Cardiac septum (tissue), 1 donor: Measurements from ENCODE around the gene TBL2. TPM values are rescaled to one million over a fixed set of nuclear protein-coding genes. Genes with fewer than 3 reads are reported as not detected.

Source experiments
- total RNA-seq: library from RNA; stranded (reverse); fragmentation: NEBNext Ultra II Directional; extraction: Animal tissue kit (Norgen Biotek cat#: 25700); gene quantifications from one replicate; pipeline ENCODE4 v1.2.1, GENCODE V29; 2021
- donor health status: DM: no; HTN: no; CAD: no.

Gene TBL2
- total RNA-seq, 1 donor from 2014 or later, result 13.6 TPM

Other genes with a start within 250 kb of the TBL2 start
- 0.19 TPM for gene FZD9, start 144.8 kb downstream of the TBL2 start, total RNA-seq
- gene BAZ1B, start 56.3 kb downstream of the TBL2 start, total RNA-seq, result 45.7 TPM
- 68.9 TPM for gene BCL7B, start 20.9 kb downstream of the TBL2 start, total RNA-seq
- gene MLXIPL, start 45.9 kb upstream of the TBL2 start, total RNA-seq, result 0.65 TPM
- 2.4 TPM for gene VPS37D, start 89.3 kb upstream of the TBL2 start, total RNA-seq
- 16.4 TPM for gene DNAJC30, start 104.9 kb upstream of the TBL2 start, total RNA-seq
- gene BUD23, start 105.0 kb upstream of the TBL2 start, total RNA-seq, result 59.1 TPM
- gene STX1A, start 141.1 kb upstream of the TBL2 start, total RNA-seq, result 3.3 TPM
- gene ABHD11, start 160.2 kb upstream of the TBL2 start, total RNA-seq, result 31.6 TPM
- gene CLDN3, start 191.7 kb upstream of the TBL2 start, total RNA-seq, result not detected